ENCODE results near the gene PHOX2B. TPM values are rescaled to one million over a fixed set of nuclear protein-coding genes. Genes with fewer than 3 reads are reported as not detected.
"Not testable (repeated sequence)": the region's sequence is repeated elsewhere in the genome, so short reads cannot be mapped to it uniquely, and the experiment has no call there.

PHOX2B gene
- total RNA-seq, 1 donor from 2014 or later, result 0.26 TPM

DNA sequence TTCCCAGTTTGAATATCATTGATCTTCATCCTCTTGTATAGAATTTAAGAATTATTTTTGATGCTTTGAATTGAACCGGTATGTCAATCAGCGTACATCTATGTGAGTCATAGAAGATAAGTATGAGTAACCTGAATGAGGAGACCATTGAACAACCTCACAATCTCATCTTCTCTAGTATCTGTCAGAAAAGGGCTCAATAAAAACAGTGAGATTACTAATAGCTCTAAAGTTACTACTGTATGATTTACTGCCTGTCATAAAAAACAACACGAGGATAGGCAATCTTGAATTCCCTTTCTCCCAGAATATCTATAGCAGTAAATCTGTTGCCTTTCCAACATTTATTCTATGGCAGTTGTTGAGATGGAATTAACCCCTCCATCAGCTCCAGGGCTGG lies 36.1 kb downstream of the PHOX2B start:
- no peak for DNase-seq (ENCODE audit: low spot score)

DNA sequence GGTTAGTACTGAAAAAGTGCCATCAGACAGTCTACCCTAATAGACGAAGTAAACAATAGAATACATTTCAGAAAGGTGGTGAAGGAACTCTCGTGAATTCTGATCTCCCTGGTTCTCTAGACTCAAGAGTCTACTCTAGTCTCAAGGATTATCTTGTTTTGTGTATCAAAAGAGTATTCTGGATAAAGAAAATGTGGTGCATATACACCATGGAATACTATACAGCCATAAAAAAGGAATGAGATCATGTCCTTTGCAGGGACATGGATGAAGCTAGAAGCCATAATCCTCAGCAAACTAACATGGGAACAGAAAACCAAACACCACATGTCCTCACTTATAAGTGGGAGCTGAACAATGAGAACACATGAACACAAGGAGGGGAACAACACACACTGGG lies 36.9 kb downstream of the PHOX2B start:
- DNase-seq (ENCODE audit: low spot score), result not testable (repeated sequence)

DNA sequence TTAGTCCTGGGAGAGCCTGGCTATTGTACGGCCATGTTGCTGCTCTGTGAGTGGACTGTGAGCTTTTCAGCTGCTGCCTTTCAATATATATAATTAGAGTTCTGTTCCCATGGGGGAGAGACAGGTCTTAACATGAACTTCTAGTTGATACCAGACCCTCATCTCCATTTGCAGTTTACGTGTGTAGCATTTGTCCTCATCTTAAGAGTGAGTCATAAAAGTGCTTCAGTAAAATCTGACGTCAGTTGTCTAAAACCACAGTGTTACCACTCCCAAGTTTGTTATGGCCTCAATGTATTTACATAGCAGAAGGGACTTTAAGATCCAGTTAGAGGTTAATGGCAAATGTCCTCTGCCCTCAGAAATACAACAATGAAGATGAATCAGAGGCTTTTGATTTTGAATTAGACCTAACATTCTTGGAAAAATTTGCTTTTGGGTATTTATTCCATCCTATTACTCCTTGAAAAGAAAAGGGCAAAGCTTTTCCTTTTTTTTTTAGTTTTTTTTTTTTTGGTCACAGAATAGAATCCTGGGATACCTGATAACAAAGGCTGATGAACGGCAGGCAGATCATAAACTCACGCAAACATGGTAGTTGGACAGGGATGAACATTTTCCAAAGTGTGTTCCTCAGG lies 38.6 kb downstream of the PHOX2B start:
- no peak for DNase-seq (ENCODE audit: low spot score)

DNA sequence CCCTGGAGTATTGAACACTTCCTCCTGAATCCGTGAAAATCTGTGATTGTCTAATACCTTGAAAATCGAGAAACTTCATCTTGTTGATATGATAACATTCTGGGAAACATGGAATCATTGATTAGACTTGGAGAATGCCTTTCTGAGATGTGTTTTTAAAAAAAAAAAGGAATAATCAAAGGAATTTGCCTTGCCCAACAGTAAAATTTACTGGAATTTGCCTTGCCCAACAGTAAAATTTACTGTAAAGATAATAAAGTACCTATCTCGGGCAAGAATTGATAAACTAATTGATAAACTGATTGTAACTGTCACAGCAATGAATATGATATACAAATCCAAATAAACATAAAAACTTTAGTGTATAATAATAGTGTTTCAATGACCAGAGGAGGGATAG lies 44.7 kb downstream of the PHOX2B start:
- no peak for DNase-seq (ENCODE audit: low spot score)

DNA sequence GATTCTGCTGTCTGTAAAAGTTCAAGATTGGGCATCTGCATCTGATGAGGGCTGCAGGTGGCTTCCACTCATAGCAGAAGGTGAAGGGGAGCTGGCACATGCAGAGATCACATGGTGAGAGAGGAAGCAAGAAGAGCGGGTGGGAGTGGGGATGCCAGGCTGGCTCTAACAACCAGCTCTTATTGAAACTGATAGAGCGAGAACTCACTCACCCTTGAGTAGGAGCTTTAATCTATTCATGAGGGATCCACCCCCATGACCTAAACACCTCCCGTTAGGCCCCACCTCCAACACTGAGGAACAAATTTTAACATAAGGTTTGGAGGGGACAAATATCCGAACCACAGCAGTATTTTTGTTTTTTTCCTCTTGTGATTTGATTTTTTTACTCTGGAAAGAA lies 45.8 kb downstream of the PHOX2B start:
- DNase-seq (ENCODE audit: low spot score), result no peak

DNA sequence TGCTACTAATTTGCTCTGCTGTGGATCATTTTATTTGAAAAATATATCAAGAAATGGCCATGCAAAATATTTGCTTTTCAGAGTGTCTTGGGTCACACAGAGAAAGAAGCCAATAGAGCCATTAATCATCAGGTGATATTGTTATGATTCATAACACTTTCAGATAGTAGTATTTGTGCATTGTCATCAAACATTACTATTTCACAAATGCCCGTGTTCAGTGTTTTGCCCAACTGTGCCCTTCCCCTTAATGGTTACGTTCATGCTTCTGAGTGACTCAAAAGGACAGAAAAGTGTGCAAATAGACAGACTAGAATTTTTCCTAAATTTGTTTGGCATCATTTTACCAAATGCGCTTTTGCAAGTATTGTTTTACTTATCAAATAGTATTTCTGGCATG lies 46.5 kb downstream of the PHOX2B start:
- no peak for DNase-seq (ENCODE audit: low spot score)

DNA sequence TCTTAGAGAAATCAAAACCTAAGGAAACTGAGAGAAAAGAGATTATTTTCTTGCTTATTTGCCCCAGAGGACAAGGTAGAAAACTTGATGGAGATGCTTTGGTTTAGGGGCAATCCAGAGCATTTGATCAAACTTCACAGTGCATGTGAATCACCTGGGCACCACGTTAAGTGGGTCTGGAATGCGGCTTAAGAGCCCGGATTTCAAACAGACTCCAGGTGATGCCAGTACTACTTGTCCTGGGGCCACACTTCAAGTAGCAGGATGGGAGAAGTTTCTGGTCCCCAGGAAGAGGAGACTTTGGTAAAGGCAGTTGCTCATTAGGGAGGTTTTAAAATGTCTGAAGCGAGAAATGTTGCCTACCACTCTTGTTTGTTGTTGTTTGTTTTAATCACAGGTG lies 51.8 kb downstream of the PHOX2B start:
- DNase-seq (ENCODE audit: low spot score), result no peak

DNA sequence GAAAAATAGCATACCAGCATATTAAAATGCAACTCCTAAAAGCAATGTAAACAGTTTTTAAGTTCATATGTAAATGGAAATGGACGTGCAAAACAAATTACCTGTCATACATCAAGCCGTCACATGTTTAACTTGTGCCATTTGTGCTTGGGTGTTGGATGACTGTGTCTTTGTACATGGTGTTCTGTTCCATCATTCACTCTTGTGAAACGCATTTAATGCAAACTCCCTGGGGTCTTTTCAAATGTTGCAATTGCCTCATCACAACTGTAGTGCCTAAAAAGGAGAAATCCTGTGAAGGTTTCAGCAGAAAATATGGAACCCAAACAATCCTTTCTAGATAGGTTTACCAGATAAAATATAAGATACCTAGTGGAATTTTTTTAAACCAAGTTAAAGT lies 52.4 kb downstream of the PHOX2B start:
- no peak for DNase-seq (ENCODE audit: low spot score)

Other genes with a start within 250 kb of the PHOX2B start
- gene LIMCH1, start 210.6 kb downstream of the PHOX2B start, total RNA-seq, result 90.3 TPM
- 64.3 TPM for gene TMEM33, start 186.7 kb upstream of the PHOX2B start, total RNA-seq
- gene DCAF4L1, start 233.0 kb upstream of the PHOX2B start, total RNA-seq, result 0.12 TPM
- gene SLC30A9, start 241.8 kb upstream of the PHOX2B start, total RNA-seq, result 51.9 TPM

All from mucosa of gallbladder (tissue), 1 donor.